SK-N-MC (cell line): ENCODE measurements around the gene AFF3.

Source experiments
- EZH2 ChIP-seq: fragments of 200-600 bp; sonication (generic); IDR thresholded peaks from one replicate; pipeline ENCODE4 v1.6.1; 2017; ENCODE audit warnings: antibody characterized with exemption
- FOXP2 ChIP-seq: optimal IDR thresholded peaks from 2 replicates; pipeline ENCODE3; 2011; ENCODE audit warnings: mild to moderate bottlenecking, moderate library complexity; ENCODE audit not compliant: insufficient read depth; ENCODE audit errors: extremely low read length, control extremely low read depth
- POLR2AphosphoS5 ChIP-seq: IDR thresholded peaks from 2 replicates; pipeline ENCODE4 v1.6.1; 2012; ENCODE audit warnings: mild to moderate bottlenecking, low read depth, low read length, borderline replicate concordance

DNA sequence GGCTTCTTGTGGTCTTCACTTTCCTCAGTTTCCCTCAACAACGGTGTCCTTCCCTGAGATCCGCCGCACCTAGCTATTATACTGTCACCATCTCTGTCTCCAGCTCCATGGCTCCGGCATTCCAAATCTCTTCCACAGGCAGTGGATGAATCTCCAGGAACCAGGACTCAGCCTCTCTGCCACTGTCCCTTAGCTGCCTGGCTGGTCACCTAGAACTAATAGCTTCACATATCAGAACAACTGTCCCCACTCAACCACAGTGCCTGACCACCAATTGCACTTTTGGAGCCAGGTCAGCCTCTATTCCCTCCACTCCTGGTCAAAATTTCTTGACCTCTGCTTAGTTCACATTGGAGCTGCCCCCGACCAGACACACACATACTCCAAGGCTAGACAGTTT lies 38.1 kb upstream of the AFF3 start:
- TF ChIP-seq EZH2: no peak
- TF ChIP-seq POLR2AphosphoS5: no peak
- no peak for TF ChIP-seq FOXP2
